Activated CD8-positive, alpha-beta T cell treated with anti-CD3 and anti-CD28 coated beads for 36 hours (primary cell): ENCODE results near the gene PTGES2. TPM values are rescaled to one million over a fixed set of nuclear protein-coding genes. Genes with fewer than 3 reads are reported as not detected.
A peak's percentile ranks its signal among the peaks of the same experiment; 100 is the strongest.

ENCODE experiments used
- ATAC-seq: fragments of 200-7000 bp; cut with Tn5 transposase; one replicate; pipeline ENCODE4 v1.10.0; 2021; ENCODE audit warnings: mild to moderate bottlenecking, moderate library complexity
- CTCF ChIA-PET: fragments of 350-600 bp; sonication (Branson Sonifier 250); formaldehyde crosslinking; loops from one replicate; lab custom pipeline; 2021; ENCODE audit warnings: antibody characterized with exemption; lab: Charles Lee
- POLR2A ChIA-PET: fragments of 350-600 bp; sonication (Branson Sonifier 250); formaldehyde crosslinking; loops from one replicate; lab custom pipeline; 2021; ENCODE audit warnings: antibody characterized with exemption; lab: Charles Lee
- DNase-seq: peaks from one replicate; pipeline ENCODE4 v3.0.0-alpha.2; 2020
- H3K27ac Mint-ChIP-seq: one replicate; pipeline ENCODE4 v1.8.0; 2021; ENCODE audit warnings: mild to moderate bottlenecking, mixed read lengths
- H3K27me3 Mint-ChIP-seq: one replicate; pipeline ENCODE4 v1.8.0; 2021; ENCODE audit warnings: mixed read lengths
- H3K36me3 Mint-ChIP-seq: one replicate; pipeline ENCODE4 v1.8.0; 2021; ENCODE audit warnings: low read depth, mixed read lengths
- H3K4me1 Mint-ChIP-seq: one replicate; pipeline ENCODE4 v1.8.0; 2021; ENCODE audit warnings: low read depth, mixed read lengths
- H3K4me3 Mint-ChIP-seq: one replicate; pipeline ENCODE4 v1.8.0; 2021; ENCODE audit warnings: mild to moderate bottlenecking, moderate library complexity, mixed read lengths
- H3K9me3 Mint-ChIP-seq: one replicate; pipeline ENCODE4 v1.8.0; 2021; ENCODE audit warnings: mixed read lengths
- intact Hi-C: fragments of 100-400 bp; cut with micrococcal nuclease; formaldehyde crosslinking; loops from one replicate; pipeline ENCODE4 v1.10.0; 2022
- total RNA-seq, 2 experiments: library from RNA; stranded (reverse); gene quantifications; one replicate each; pipeline ENCODE4 v1.2.3, GENCODE V29; 2021
- TF ChIP-seq, protein P1 (sequence below): fragments of 200-600 bp; IDR thresholded peaks from one replicate; pipeline ENCODE4 v1.8.0; 2022; ENCODE audit warnings: antibody characterized with exemption, mild to moderate bottlenecking

PTGES2 gene
- total RNA-seq, 2 experiments from 2014 or later: 40.8 to 49.5 TPM

DNA sequence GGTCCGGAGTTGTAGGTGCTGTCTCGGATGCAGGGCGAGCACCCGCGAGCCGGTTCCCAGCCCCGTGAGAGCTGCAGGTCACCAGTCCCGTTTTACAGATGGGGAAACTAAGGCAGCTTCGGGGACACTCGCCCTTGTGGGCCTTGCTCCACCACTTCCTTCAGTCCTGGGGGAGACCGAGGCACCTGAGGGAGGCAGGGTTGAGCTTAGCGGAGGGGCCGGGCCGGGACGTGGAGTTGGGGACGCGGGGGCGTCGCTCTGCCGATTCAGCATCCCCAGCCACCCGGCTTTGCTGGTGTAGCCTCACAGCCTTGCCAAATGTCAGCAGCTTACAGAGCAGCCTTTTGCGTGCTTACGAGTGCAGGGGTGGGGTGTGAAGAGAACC lies 33.1 kb upstream of the PTGES2 start:
- POLR2A ChIA-PET: interaction anchor here (0.6 to 1.8 kb wide), 10 partner anchors 10 to 209 kb away, joined by 3 to 9 read pairs (median 4); no protein-coding TSS in a partner anchor
- TF ChIP-seq, protein P1, sequence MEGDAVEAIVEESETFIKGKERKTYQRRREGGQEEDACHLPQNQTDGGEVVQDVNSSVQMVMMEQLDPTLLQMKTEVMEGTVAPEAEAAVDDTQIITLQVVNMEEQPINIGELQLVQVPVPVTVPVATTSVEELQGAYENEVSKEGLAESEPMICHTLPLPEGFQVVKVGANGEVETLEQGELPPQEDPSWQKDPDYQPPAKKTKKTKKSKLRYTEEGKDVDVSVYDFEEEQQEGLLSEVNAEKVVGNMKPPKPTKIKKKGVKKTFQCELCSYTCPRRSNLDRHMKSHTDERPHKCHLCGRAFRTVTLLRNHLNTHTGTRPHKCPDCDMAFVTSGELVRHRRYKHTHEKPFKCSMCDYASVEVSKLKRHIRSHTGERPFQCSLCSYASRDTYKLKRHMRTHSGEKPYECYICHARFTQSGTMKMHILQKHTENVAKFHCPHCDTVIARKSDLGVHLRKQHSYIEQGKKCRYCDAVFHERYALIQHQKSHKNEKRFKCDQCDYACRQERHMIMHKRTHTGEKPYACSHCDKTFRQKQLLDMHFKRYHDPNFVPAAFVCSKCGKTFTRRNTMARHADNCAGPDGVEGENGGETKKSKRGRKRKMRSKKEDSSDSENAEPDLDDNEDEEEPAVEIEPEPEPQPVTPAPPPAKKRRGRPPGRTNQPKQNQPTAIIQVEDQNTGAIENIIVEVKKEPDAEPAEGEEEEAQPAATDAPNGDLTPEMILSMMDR: no peak
- CTCF ChIA-PET: interaction anchor here (1.1 to 2.7 kb wide), 4 partner anchors 15 to 44 kb away, joined by 3 to 10 read pairs (median 6); no protein-coding TSS in a partner anchor
- Mint-ChIP-seq H3K9me3 (no peaks in the 10 kb centered on the region), H3K4me3 (peak overlapping the region; percentile 81), H3K4me1 (peaks cover 24% of the 10 kb centered on the region), H3K27me3 (no peaks in the 10 kb centered on the region), H3K36me3 (peaks cover 19% of the 10 kb centered on the region), H3K27ac (peak overlapping the region; percentile 87)
- intact Hi-C loops: no loop called here
- DNase-seq: peak; percentile 86
- peak; percentile 57 for ATAC-seq

DNA sequence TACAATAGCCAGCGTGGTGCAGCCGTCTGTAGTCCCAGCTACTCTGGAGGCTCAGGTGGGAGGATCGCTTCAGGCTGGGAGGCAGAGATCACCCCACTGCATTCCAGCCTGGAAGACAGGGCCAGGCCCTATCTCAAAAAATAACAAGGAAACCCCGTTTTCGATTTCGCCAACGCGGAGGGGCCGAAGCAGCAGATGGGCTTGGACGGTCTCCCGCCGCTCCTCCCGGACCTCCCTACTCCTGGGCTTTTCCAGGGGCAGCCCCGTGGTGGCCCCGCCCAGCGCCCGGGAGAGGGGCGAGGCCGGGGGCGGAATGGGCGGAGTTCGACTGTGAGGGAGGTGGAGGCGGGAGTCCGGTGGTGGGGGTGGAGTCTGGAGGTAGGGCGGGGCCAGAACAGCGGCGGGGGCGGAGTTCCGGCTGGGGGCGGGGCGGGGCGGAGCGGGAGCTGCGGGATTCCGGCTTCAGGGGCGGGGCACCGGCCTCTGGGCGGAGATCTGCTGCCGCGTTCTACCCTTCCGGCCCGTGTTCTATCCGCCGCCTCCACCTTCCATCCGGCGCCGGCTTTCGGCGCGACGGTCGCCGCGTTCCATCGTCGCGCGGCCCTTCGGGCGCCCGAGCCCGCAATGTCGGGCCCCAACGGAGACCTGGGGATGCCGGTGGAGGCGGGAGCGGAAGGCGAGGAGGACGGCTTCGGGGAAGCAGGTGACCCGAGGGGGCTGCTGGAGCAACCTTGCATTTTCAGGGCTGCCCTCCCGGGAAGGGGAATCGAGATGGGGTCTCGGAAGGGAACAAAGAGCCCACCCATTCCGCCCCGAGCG lies 32.5 kb upstream of the PTGES2 start, which contains the start of gene BBLN:
TSS of gene BBLN (plus strand) at position 482 of the 819 bp plus-strand sequence. CDS start at position 625, 143 bp downstream.
- Mint-ChIP-seq H3K27me3 (no peaks in the 10 kb centered on the region), H3K4me1 (peaks cover 24% of the 10 kb centered on the region), H3K9me3 (no peaks in the 10 kb centered on the region), H3K36me3 (peaks cover 19% of the 10 kb centered on the region), H3K4me3 (peak within 1 kb of the TSS; percentile 81), H3K27ac (peak within 1 kb of the TSS; percentile 87)
- peak; percentile 97 for DNase-seq
- CTCF ChIA-PET: interaction anchor here (0.7 to 2.7 kb wide), 5 partner anchors 9 to 43 kb away, joined by 3 to 10 read pairs (median 3); partner anchors contain the start of gene DNM1
- TF ChIP-seq, protein P1: no peak
- POLR2A ChIA-PET: interaction anchor here (0.6 to 1.7 kb wide), 8 partner anchors 10 to 356 kb away, joined by 3 to 9 read pairs (median 4); no protein-coding TSS in a partner anchor
- intact Hi-C loops: no loop called here
- ATAC-seq: peak; percentile 89

DNA sequence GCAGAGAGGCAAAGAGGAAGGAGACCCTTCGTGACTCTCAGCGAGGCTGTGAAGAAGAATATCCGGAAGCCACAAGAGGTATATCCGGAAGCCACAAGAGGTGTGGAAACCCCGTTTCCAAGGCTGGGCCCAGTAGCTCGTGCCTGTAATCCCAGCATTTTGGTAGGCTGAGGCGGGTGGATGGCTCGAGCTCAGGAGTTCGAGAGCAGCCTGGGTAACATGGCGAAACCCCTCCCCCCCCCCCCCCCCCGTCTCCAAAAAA lies 31.9 kb upstream of the PTGES2 start:
- Mint-ChIP-seq H3K4me1 (peaks cover 24% of the 10 kb centered on the region), H3K27me3 (no peaks in the 10 kb centered on the region), H3K9me3 (no peaks in the 10 kb centered on the region), H3K27ac (peak overlapping the region; percentile 87), H3K4me3 (peak overlapping the region; percentile 71), H3K36me3 (peaks cover 18% of the 10 kb centered on the region)
- ChIA-PET CTCF (interaction anchor here (0.7 to 2.7 kb wide), 5 partner anchors 9 to 44 kb away, joined by 3 to 10 read pairs (median 3); partner anchors contain the start of gene DNM1), POLR2A (interaction anchor here (0.6 to 1.7 kb wide), 5 partner anchors 9 to 356 kb away, joined by 3 to 9 read pairs (median 4); no protein-coding TSS in a partner anchor)
- TF ChIP-seq, protein P1: no peak
- ATAC-seq (peak; percentile 21), DNase-seq (peak; percentile 67)
- intact Hi-C loops: no loop called here

DNA sequence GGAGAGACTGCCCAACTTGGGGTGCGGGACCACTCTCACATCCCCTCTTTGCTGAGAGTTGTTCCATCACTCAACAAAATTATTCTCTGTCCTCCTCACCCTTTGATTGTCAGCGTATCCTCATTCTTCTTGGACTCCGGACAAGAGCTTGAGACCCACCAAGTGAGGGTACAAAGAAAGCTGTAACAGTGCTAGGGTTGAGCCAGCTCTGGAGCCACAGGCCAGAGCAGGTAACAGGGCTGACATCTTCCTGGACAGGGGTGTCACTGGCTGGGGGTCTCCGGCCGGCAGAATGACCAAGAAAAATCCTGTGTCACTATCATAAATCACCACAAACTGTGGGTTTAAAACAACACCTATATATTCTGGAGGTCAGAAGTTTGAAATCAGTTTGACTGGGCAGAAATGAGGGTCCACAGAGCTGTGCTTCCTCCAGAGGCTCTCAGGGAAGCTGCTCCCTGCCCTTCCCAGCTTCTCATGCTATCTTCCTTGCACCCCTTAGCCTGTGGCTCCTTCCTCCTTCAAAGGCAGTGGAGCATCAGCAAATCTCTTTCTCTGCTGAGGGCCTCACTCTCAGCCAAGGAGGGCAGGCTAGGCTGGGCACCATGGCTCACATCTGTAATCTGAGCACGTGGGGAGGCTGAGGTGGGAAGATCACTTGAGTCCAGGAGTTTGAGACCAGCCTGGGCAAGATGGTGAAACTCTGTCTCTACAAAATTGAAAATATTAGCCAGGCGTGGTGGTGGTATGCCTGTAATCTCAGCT lies 28.4 kb upstream of the PTGES2 start:
- no peak overlapping the region for H3K4me3 Mint-ChIP-seq
- H3K27me3 Mint-ChIP-seq: no peaks in the 10 kb centered on the region
- ChIA-PET CTCF (interaction anchor here (0.7 to 1.5 kb wide), 3 partner anchors 28 to 99 kb away, joined by 3 to 4 read pairs (median 3); no protein-coding TSS in a partner anchor), POLR2A (no interaction called here)
- intact Hi-C loops: no loop called here
- H3K36me3 Mint-ChIP-seq: no peaks in the 10 kb centered on the region
- H3K9me3 Mint-ChIP-seq: no peaks in the 10 kb centered on the region
- TF ChIP-seq, protein P1: no peak
- no peak overlapping the region for H3K27ac Mint-ChIP-seq
- H3K4me1 Mint-ChIP-seq: peaks cover 5% of the 10 kb centered on the region
- ATAC-seq (no peak), DNase-seq (no peak)
